ENCODE measurements around the gene CDHR5. TPM values are rescaled to one million over a fixed set of nuclear protein-coding genes. Genes with fewer than 3 reads are reported as not detected.

Gene CDHR5
- total and polyA plus RNA-seq, 9 of the 15 experiments (the other 6 are each of a cell fraction or from before 2014, with no cell fraction given), result 0.16 TPM; not detected in 8

GRCh38 chr11:630871-631270 lies 6.1 kb upstream of the CDHR5 start (continued):
- TF ChIP-seq CREB5 (CRISPR knock-in tag; IDR thresholded peaks at IDR 0.05) (no peak), HIVEP1 (CRISPR knock-in tag; IDR thresholded peaks at IDR 0.05) (no peak), ZFX (CRISPR knock-in tag; IDR thresholded peaks at IDR 0.05) (no peak), YY1 (IDR thresholded peaks at IDR 0.05; ENCODE audit: borderline replicate concordance in 1 of 3, control insufficient read depth in 1 of 3, extremely low read depth in 1 of 3, insufficient read depth in 3 of 3, insufficient read length in 1 of 3, insufficient replicate concordance in 2 of 3, low read depth in 1 of 3, low read length in 2 of 3) (no peak), LCOR (CRISPR knock-in tag; IDR thresholded peaks at IDR 0.05) (no peak), XRCC5 (IDR thresholded peaks at IDR 0.05; ENCODE audit: low read depth, low read length) (no peak), ZNF431 (CRISPR knock-in tag; IDR thresholded peaks at IDR 0.05) (no peak)
- TF ChIP-seq, protein P1, sequence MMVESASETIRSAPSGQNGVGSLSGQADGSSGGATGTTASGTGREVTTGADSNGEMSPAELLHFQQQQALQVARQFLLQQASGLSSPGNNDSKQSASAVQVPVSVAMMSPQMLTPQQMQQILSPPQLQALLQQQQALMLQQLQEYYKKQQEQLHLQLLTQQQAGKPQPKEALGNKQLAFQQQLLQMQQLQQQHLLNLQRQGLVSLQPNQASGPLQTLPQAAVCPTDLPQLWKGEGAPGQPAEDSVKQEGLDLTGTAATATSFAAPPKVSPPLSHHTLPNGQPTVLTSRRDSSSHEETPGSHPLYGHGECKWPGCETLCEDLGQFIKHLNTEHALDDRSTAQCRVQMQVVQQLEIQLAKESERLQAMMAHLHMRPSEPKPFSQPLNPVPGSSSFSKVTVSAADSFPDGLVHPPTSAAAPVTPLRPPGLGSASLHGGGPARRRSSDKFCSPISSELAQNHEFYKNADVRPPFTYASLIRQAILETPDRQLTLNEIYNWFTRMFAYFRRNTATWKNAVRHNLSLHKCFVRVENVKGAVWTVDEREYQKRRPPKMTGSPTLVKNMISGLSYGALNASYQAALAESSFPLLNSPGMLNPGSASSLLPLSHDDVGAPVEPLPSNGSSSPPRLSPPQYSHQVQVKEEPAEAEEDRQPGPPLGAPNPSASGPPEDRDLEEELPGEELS (CRISPR knock-in tag; IDR thresholded peaks at IDR 0.05; ENCODE audit: borderline replicate concordance), result no peak
